Spleen (tissue), 11 donors: ENCODE data around the gene RAB11B. TPM values are rescaled to one million over a fixed set of nuclear protein-coding genes. Genes with fewer than 3 reads are reported as not detected.
A peak's percentile ranks its signal among the peaks of the same experiment; 100 is the strongest.

Source experiments
- DNase-seq: peaks from one replicate; pipeline ENCODE4 v3.0.0-alpha.2; 2020
- H3K27ac ChIP-seq, 8 donors: fragments of 200-600 bp; sonication (generic) in 7 of 8; 1 replicate in 4 of 8; 2 replicates in 4 of 8; pipeline versions ENCODE4 v1.5.0 to v1.8.0; 2016 to 2021; ENCODE audit warnings: inconsistent platforms in 4 of 8, mild to moderate bottlenecking in 4 of 8, moderate library complexity in 1 of 8
- H3K27me3 ChIP-seq, 7 donors: fragments of 200-600 bp; sonication (generic) in 6 of 7; replicated peaks in 1 of 7; 1 replicate in 4 of 7; 2 replicates in 3 of 7; pipeline versions ENCODE4 v1.5.0 to v1.8.0; 2016 to 2021; ENCODE audit warnings: inconsistent platforms in 3 of 7, mild to moderate bottlenecking in 1 of 7
- H3K36me3 ChIP-seq, 6 donors: fragments of 200-600 bp; sonication (generic) in 5 of 6; 1 replicate in 4 of 6; 2 replicates in 2 of 6; pipeline versions ENCODE4 v1.5.0 to v1.8.0; 2016 to 2021; ENCODE audit warnings: inconsistent platforms in 2 of 6
- H3K4me1 ChIP-seq, 6 donors: fragments of 200-600 bp; sonication (generic) in 5 of 6; 1 replicate in 3 of 6; 2 replicates in 3 of 6; pipeline versions ENCODE4 v1.5.0 to v1.8.0; 2016 to 2021; ENCODE audit warnings: inconsistent platforms in 3 of 6
- H3K4me3 ChIP-seq, 8 donors: fragments of 200-600 bp; sonication (generic) in 7 of 8; 1 replicate in 4 of 8; 2 replicates in 4 of 8; pipeline versions ENCODE4 v1.5.0 to v1.8.0; 2016 to 2021; ENCODE audit warnings: inconsistent platforms in 4 of 8, mild to moderate bottlenecking in 4 of 8, moderate library complexity in 2 of 8
- H3K9me3 ChIP-seq, 8 donors: fragments of 200-600 bp; sonication (generic) in 7 of 8; 1 replicate in 4 of 8; 2 replicates in 4 of 8; pipeline versions ENCODE4 v1.5.0 to v1.8.0; 2016 to 2021; ENCODE audit warnings: inconsistent platforms in 4 of 8
- POLR2A ChIP-seq, 3 donors: fragments of 450-650 bp; IDR thresholded peaks; one replicate each; pipeline ENCODE4 v1.5.1; 2017; ENCODE audit warnings: antibody characterized with exemption in 3 of 3, mild to moderate bottlenecking in 1 of 3
- POLR2AphosphoS5 ChIP-seq, 3 donors: sonication (generic); formaldehyde crosslinking; IDR thresholded peaks; one replicate each; pipeline ENCODE4 v1.5.1; 2017; ENCODE audit warnings: antibody characterized with exemption in 3 of 3
- WGBS, 5 donors: extraction: QIAGEN DNeasy Blood & Tissue Kit in 3 of 5; methylation state at CpG; one replicate each; pipeline versions ENCODE4 v1.1.5 to v1.1.7; 2013 to 2018; 5-methylcytosine and 5-hydroxymethylcytosine counted together
- intact Hi-C: fragments of 100-400 bp; cut with DNase I; formaldehyde crosslinking; loops from one replicate; pipeline ENCODE4 v1.15.0; 2023; ENCODE audit warnings: low total_unique reads
- polyA plus RNA-seq, 3 donors: library from polyadenylated mRNA; stranded (reverse); fragments of 200-250 nt; gene quantifications; one replicate each; pipeline ENCODE4 v1.2.1, GENCODE V29; 2013
- total RNA-seq, 7 donors: library from RNA; depleted of rRNA in 3 of 7; stranded (reverse); fragments of >200 nt in 3 of 7; fragmentation: NEBNext Ultra II Directional in 4 of 7; extraction: Animal tissue kit (Norgen Biotek cat#: 25700) in 4 of 7; gene quantifications; one replicate each; pipeline versions ENCODE4 v1.1.0 to v1.2.1, GENCODE V29; 2016 to 2021
- TF ChIP-seq, protein P1 (sequence below), 11 experiments: fragments of 200-600 bp in 7 of 11; fragments of 450-650 bp in 4 of 11; sonication (generic) in 4 of 11; IDR thresholded peaks in 8 of 11; conservative IDR thresholded peaks in 3 of 11; 1 replicate in 7 of 11; 2 replicates in 4 of 11; pipeline versions ENCODE4 v1.4.0 to v1.8.0; 2016 to 2021; ENCODE audit warnings: antibody characterized with exemption in 11 of 11, inconsistent platforms in 4 of 11, mild to moderate bottlenecking in 1 of 11
- donor health status: healthy with polysubstance abuse.
- donor health status: DM: no; HTN: no; CAD: no; lungs with moderate emphysema.
- donor health status: DM: no; HTN: no; CAD: no.
- donor health status: Bipolar disorder and iron deficiency.
- donor health status: healthy.
- donor health status: DM: no; HTN: no; CAD: no.
- donor health status: DM: yes; HTN: yes; CAD: no.

Gene RAB11B
- total and polyA plus RNA-seq, 10 donors: 42.0 to 114 (median 84.7) TPM

DNA sequence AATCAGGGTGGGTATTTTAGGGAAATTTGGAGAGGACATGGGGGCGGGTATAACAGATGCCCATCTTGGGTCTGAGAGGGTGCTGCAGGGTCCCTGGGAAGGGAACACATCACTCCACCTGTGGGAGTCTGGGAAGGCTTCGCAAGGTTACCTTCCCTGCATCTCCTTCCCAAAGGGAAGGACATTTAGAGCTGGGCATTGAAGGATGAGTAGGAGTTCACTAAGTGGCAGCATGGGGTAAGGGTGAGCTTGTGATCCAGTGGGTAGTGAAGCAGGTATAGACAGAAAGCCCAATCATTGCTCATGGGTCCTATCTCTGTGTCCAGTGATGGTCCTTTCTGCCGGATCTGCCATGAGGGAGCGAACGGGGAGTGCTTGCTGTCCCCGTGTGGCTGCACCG is 36.1 kb downstream of the RAB11B start:
- no peak overlapping the region for H3K4me3 ChIP-seq
- no peak for DNase-seq
- intact Hi-C loops: no loop called here
- 91 to 97% (median 96%) methylated on average over 7 of the region's 7 CpGs for WGBS, 5 donors
- H3K9me3 ChIP-seq: no peaks in the 10 kb centered on the region
- no peak overlapping the region for H3K27ac ChIP-seq
- H3K4me1 ChIP-seq: peaks cover 6 to 22% (median 17%) of the 10 kb centered on the region in 6 donors
- peak in 1 of 3 donors; percentile 9 for TF ChIP-seq POLR2AphosphoS5 (IDR thresholded peaks at IDR 0.05)
- TF ChIP-seq POLR2A (IDR thresholded peaks at IDR 0.05): no peak
- no peaks in the 10 kb centered on the region for H3K27me3 ChIP-seq
- peaks cover 0 to 93% (median 28%) of the 10 kb centered on the region in 6 donors for H3K36me3 ChIP-seq

DNA sequence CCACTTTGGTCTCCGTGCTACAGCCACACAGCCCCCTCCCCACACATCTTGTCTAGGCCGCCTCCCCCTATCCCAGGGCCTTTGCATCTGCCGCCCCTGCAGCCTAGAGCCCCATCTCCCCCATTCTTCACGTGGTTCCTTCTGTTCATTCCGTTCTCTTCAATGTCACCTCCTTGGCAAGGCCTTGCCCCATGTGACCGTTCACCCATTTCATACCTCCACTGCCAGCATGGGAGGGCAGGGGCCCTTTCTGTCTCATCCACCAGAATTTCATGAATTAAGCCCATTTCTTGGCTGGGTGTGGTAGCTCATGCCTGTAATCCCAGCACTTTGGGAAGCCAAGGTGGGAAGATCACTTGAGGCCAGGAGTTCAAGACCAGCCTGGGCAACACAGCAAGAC is 38.9 kb downstream of the RAB11B start:
- H3K36me3 ChIP-seq: peaks cover 0 to 87% (median 17%) of the 10 kb centered on the region in 6 donors
- no peaks in the 10 kb centered on the region for H3K9me3 ChIP-seq
- no peak overlapping the region for H3K4me3 ChIP-seq
- TF ChIP-seq POLR2AphosphoS5 (IDR thresholded peaks at IDR 0.05): no peak
- no peak for TF ChIP-seq POLR2A (IDR thresholded peaks at IDR 0.05)
- TF ChIP-seq, protein P1, sequence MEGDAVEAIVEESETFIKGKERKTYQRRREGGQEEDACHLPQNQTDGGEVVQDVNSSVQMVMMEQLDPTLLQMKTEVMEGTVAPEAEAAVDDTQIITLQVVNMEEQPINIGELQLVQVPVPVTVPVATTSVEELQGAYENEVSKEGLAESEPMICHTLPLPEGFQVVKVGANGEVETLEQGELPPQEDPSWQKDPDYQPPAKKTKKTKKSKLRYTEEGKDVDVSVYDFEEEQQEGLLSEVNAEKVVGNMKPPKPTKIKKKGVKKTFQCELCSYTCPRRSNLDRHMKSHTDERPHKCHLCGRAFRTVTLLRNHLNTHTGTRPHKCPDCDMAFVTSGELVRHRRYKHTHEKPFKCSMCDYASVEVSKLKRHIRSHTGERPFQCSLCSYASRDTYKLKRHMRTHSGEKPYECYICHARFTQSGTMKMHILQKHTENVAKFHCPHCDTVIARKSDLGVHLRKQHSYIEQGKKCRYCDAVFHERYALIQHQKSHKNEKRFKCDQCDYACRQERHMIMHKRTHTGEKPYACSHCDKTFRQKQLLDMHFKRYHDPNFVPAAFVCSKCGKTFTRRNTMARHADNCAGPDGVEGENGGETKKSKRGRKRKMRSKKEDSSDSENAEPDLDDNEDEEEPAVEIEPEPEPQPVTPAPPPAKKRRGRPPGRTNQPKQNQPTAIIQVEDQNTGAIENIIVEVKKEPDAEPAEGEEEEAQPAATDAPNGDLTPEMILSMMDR (IDR thresholded peaks at IDR 0.05 in 8 of 11, conservative IDR thresholded peaks at IDR 0.05 in 3 of 11): no peak
- intact Hi-C loops: no loop called here
- H3K27me3 ChIP-seq: no peaks in the 10 kb centered on the region
- no peak for DNase-seq
- peaks cover 6 to 14% (median 7%) of the 10 kb centered on the region in 6 donors for H3K4me1 ChIP-seq
- 87 to 94% (median 93%) methylated on average over 6 of the region's 6 CpGs for WGBS, 5 donors
- H3K27ac ChIP-seq: no peak overlapping the region

DNA sequence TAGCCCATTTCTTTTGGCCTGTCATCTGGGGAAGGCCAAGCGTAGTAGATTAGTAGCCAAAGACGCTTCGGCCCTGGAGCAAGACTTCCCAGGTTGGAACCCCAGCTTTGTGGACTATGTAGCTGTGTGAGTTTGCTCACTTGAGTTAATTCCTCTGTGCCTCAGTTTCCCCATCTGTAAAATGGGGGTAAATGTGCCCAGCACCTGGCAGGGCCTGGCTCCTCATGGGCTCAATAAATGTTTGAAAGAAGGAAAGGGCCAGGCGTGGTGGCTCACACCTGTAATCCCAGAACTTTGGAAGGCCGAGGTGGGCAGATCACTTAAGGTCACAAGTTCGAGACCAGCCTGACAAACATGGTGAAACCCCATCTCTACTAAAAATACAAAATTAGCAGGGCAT is 39.7 kb downstream of the RAB11B start:
- no peak for DNase-seq
- WGBS, 5 donors: 94 to 98% (median 97%) methylated on average over 6 of the region's 6 CpGs
- no peak overlapping the region for H3K27ac ChIP-seq
- intact Hi-C loops: no loop called here
- H3K9me3 ChIP-seq: no peaks in the 10 kb centered on the region
- peaks cover 0 to 13% (median 0%) of the 10 kb centered on the region in 6 donors for H3K4me1 ChIP-seq
- TF ChIP-seq POLR2A (IDR thresholded peaks at IDR 0.05) (no peak), POLR2AphosphoS5 (IDR thresholded peaks at IDR 0.05) (no peak)
- TF ChIP-seq, protein P1 (IDR thresholded peaks at IDR 0.05 in 8 of 11, conservative IDR thresholded peaks at IDR 0.05 in 3 of 11): no peak
- no peaks in the 10 kb centered on the region for H3K27me3 ChIP-seq
- no peak overlapping the region for H3K4me3 ChIP-seq
- peaks cover 0 to 84% (median 17%) of the 10 kb centered on the region in 6 donors for H3K36me3 ChIP-seq

- peaks cover 0 to 13% (median 0%) of the 10 kb centered on the region in 6 donors for H3K4me1 ChIP-seq
- TF ChIP-seq POLR2AphosphoS5 (IDR thresholded peaks at IDR 0.05) (no peak), POLR2A (IDR thresholded peaks at IDR 0.05) (no peak)
- TF ChIP-seq, protein P1 (IDR thresholded peaks at IDR 0.05 in 8 of 11, conservative IDR thresholded peaks at IDR 0.05 in 3 of 11): no peak
- no peak overlapping the region for H3K4me3 ChIP-seq
- no peak overlapping the region for H3K27ac ChIP-seq
- H3K27me3 ChIP-seq: no peaks in the 10 kb centered on the region
- DNase-seq: no peak
- 90 to 97% (median 94%) methylated on average over 17 to 20 of the region's 20 CpGs for WGBS, 5 donors
- intact Hi-C loops: no loop called here
- H3K9me3 ChIP-seq: no peaks in the 10 kb centered on the region
- peaks cover 0 to 85% (median 17%) of the 10 kb centered on the region in 6 donors for H3K36me3 ChIP-seq
Measured at GRCh38 chr19:8430650-8431049, 40.5 kb downstream of the RAB11B start.
